HepG2 (cell line): ENCODE results near the gene SRRM2. TPM values are rescaled to one million over a fixed set of nuclear protein-coding genes. Genes with fewer than 3 reads are reported as not detected.

Experiments used
- ATF3 ChIP-seq: sonication (generic); formaldehyde crosslinking; IDR thresholded peaks from 2 replicates; pipeline ENCODE4 v1.4.0; 2020; ENCODE audit warnings: missing genetic modification reagents
- ATM ChIP-seq: fragments of 450-650 bp; IDR thresholded peaks from 2 replicates; pipeline ENCODE4 v1.7.1; 2017; ENCODE audit warnings: mild to moderate bottlenecking, borderline replicate concordance
- CENPT ChIP-seq: sonication (generic); formaldehyde crosslinking; IDR thresholded peaks from 2 replicates; pipeline ENCODE4 v1.8.0; 2022; ENCODE audit warnings: low read depth, mild to moderate bottlenecking, moderate library complexity, missing genetic modification reagents
- HOXA9 ChIP-seq: sonication (generic); formaldehyde crosslinking; IDR thresholded peaks from 2 replicates; pipeline ENCODE4 v1.8.1; 2022; ENCODE audit warnings: missing genetic modification reagents, mild to moderate bottlenecking, moderate library complexity, borderline replicate concordance
- MED8 ChIP-seq: sonication (generic); formaldehyde crosslinking; IDR thresholded peaks from 2 replicates; pipeline ENCODE4 v1.8.1; 2023; ENCODE audit warnings: mild to moderate bottlenecking, missing genetic modification reagents; ENCODE audit not compliant: insufficient replicate concordance
- MEF2D ChIP-seq: sonication (generic); formaldehyde crosslinking; IDR thresholded peaks from 2 replicates; pipeline ENCODE4 v1.5.1; 2020; ENCODE audit warnings: mild to moderate bottlenecking, missing genetic modification reagents
- MLX ChIP-seq: IDR thresholded peaks from 2 replicates; pipeline ENCODE4 v1.6.1; 2016
- NFIB ChIP-seq: sonication (generic); formaldehyde crosslinking; IDR thresholded peaks from 2 replicates; pipeline ENCODE4 v1.9.0; 2021; ENCODE audit warnings: missing genetic modification reagents, mild to moderate bottlenecking, borderline replicate concordance
- NFYB ChIP-seq: sonication (generic); formaldehyde crosslinking; IDR thresholded peaks from 2 replicates; pipeline ENCODE4 v1.4.0; 2020; ENCODE audit warnings: missing genetic modification reagents
- NRL ChIP-seq: sonication (generic); formaldehyde crosslinking; IDR thresholded peaks from 2 replicates; pipeline ENCODE4 v1.5.0; 2020; ENCODE audit warnings: missing genetic modification reagents, mild to moderate bottlenecking, moderate library complexity, borderline replicate concordance
- REL ChIP-seq: sonication (generic); formaldehyde crosslinking; conservative IDR thresholded peaks from 2 replicates; pipeline ENCODE4 v1.8.0; 2022; ENCODE audit warnings: mild to moderate bottlenecking, missing genetic modification reagents, moderate library complexity
- SETDB1 ChIP-seq: sonication (generic); formaldehyde crosslinking; IDR thresholded peaks from 2 replicates; pipeline ENCODE4 v1.5.1; 2020; ENCODE audit warnings: missing genetic modification reagents, mild to moderate bottlenecking, borderline replicate concordance
- SOX5 ChIP-seq: IDR thresholded peaks from 2 replicates; pipeline ENCODE4 v1.6.1; 2016; ENCODE audit warnings: borderline replicate concordance
- SRSF4 ChIP-seq: fragments of 200-400 bp; formaldehyde crosslinking; IDR thresholded peaks from one replicate; pipeline ENCODE4 v1.6.1; 2018; ENCODE audit warnings: mild to moderate bottlenecking, low read depth, low read length, moderate library complexity; ENCODE audit not compliant: poor library complexity, severe bottlenecking
- YEATS4 ChIP-seq: sonication (generic); formaldehyde crosslinking; IDR thresholded peaks from 2 replicates; pipeline ENCODE4 v1.4.0; 2020; ENCODE audit warnings: missing genetic modification reagents, borderline replicate concordance
- ZNF460 ChIP-seq: sonication (generic); formaldehyde crosslinking; IDR thresholded peaks from 2 replicates; pipeline ENCODE4 v1.5.1; 2020; ENCODE audit warnings: missing genetic modification reagents, mild to moderate bottlenecking, borderline replicate concordance
- ZNF496 ChIP-seq: sonication (generic); formaldehyde crosslinking; IDR thresholded peaks from 2 replicates; pipeline ENCODE4 v1.8.1; 2023; ENCODE audit warnings: mild to moderate bottlenecking, moderate library complexity, missing genetic modification reagents; ENCODE audit not compliant: insufficient replicate concordance
- ZNF781 ChIP-seq: sonication (generic); formaldehyde crosslinking; IDR thresholded peaks from 2 replicates; pipeline ENCODE4 v1.5.1; 2020; ENCODE audit warnings: borderline replicate concordance, mild to moderate bottlenecking, missing genetic modification reagents; ENCODE audit errors: not compliant biosample characterization
- ZNF788 ChIP-seq: sonication (generic); formaldehyde crosslinking; IDR thresholded peaks from 2 replicates; pipeline ENCODE4 v1.5.0; 2020; ENCODE audit warnings: mild to moderate bottlenecking, missing genetic modification reagents, borderline replicate concordance
- polyA plus RNA-seq, 8 experiments: library from polyadenylated mRNA; depleted of rRNA in 3 of 8; stranded (reverse) in 7 of 8; unstranded in 1 of 8; fragments of >200 nt; fragmentation: Illumina TruSeq in 4 of 8; extraction: Trizol in 4 of 8; gene quantifications; 2 replicates each; pipeline versions ENCODE4 v1.2.1 to v1.2.3, GENCODE V29; 2011 to 2016; ENCODE audit warnings: low read depth in 4 of 8, missing spikeins in 1 of 8, mixed read lengths in 1 of 8; ENCODE audit not compliant: insufficient read depth in 1 of 8
- total RNA-seq, 5 experiments: library from RNA; depleted of rRNA; stranded (reverse); fragments of >200 nt; fragmentation: Illumina TruSeq; extraction: Trizol; gene quantifications; 2 replicates each; pipeline ENCODE4 v1.2.3, GENCODE V29; 2016; ENCODE audit warnings: low read depth in 1 of 5
- TF ChIP-seq, protein P1 (sequence below): sonication (generic); formaldehyde crosslinking; IDR thresholded peaks from 2 replicates; pipeline ENCODE4 v1.5.1; 2020; ENCODE audit warnings: missing genetic modification reagents, mild to moderate bottlenecking, borderline replicate concordance
- TF ChIP-seq, protein P2 (sequence below): IDR thresholded peaks from 2 replicates; pipeline ENCODE4 v1.6.1; 2012; ENCODE audit warnings: low read depth, low read length, improper control_type of control experiment
- TF ChIP-seq, protein P3 (sequence below): sonication (generic); formaldehyde crosslinking; IDR thresholded peaks from 2 replicates; pipeline ENCODE4 v1.4.0; 2020; ENCODE audit warnings: missing genetic modification reagents

Gene SRRM2
- total and polyA plus RNA-seq, 2 of the 13 experiments (the other 11 are each of a cell fraction or from before 2014, with no cell fraction given), result 50.4 to 112 TPM

- TF ChIP-seq, protein P1, sequence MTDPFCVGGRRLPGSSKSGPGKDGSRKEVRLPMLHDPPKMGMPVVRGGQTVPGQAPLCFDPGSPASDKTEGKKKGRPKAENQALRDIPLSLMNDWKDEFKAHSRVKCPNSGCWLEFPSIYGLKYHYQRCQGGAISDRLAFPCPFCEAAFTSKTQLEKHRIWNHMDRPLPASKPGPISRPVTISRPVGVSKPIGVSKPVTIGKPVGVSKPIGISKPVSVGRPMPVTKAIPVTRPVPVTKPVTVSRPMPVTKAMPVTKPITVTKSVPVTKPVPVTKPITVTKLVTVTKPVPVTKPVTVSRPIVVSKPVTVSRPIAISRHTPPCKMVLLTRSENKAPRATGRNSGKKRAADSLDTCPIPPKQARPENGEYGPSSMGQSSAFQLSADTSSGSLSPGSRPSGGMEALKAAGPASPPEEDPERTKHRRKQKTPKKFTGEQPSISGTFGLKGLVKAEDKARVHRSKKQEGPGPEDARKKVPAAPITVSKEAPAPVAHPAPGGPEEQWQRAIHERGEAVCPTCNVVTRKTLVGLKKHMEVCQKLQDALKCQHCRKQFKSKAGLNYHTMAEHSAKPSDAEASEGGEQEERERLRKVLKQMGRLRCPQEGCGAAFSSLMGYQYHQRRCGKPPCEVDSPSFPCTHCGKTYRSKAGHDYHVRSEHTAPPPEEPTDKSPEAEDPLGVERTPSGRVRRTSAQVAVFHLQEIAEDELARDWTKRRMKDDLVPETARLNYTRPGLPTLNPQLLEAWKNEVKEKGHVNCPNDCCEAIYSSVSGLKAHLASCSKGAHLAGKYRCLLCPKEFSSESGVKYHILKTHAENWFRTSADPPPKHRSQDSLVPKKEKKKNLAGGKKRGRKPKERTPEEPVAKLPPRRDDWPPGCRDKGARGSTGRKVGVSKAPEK (CRISPR knock-in tag), result no peak
- TF ChIP-seq ZNF781, result no peak
- no peak for TF ChIP-seq HOXA9 (CRISPR knock-in tag)
- TF ChIP-seq SETDB1 (CRISPR knock-in tag), result no peak
- no peak for TF ChIP-seq MEF2D
- TF ChIP-seq YEATS4 (CRISPR knock-in tag), result 0 out of 2 replicates have a peak, but pooled peaks have one; percentile 54
- TF ChIP-seq, protein P2, sequence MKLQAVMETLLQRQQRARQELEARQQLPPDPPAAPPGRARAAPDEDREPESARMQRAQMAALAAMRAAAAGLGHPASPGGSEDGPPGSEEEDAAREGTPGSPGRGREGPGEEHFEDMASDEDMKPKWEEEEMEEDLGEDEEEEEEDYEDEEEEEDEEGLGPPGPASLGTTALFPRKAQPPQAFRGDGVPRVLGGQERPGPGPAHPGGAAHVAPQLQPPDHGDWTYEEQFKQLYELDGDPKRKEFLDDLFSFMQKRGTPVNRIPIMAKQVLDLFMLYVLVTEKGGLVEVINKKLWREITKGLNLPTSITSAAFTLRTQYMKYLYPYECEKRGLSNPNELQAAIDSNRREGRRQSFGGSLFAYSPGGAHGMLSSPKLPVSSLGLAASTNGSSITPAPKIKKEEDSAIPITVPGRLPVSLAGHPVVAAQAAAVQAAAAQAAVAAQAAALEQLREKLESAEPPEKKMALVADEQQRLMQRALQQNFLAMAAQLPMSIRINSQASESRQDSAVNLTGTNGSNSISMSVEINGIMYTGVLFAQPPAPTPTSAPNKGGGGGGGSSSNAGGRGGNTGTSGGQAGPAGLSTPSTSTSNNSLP, result no peak
- TF ChIP-seq ZNF788 (CRISPR knock-in tag), result 0 out of 2 replicates have a peak, but pooled peaks have one; percentile 31
- TF ChIP-seq NRL (CRISPR knock-in tag), result no peak
- no peak for TF ChIP-seq SRSF4
- no peak for TF ChIP-seq ZNF496 (CRISPR knock-in tag)
- no peak for TF ChIP-seq SOX5 (CRISPR knock-in tag)
- no peak for TF ChIP-seq ATF3
- no peak for TF ChIP-seq REL (CRISPR knock-in tag)
- TF ChIP-seq ZNF460 (CRISPR knock-in tag), result no peak
- TF ChIP-seq, protein P3, sequence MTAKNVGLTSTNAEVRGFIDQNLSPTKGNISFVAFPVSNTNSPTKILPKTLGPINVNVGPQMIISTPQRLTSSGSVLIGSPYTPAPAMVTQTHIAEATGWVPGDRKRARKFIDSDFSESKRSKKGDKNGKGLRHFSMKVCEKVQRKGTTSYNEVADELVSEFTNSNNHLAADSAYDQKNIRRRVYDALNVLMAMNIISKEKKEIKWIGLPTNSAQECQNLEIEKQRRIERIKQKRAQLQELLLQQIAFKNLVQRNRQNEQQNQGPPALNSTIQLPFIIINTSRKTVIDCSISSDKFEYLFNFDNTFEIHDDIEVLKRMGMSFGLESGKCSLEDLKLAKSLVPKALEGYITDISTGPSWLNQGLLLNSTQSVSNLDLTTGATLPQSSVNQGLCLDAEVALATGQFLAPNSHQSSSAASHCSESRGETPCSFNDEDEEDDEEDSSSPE, result no peak
- no peak for TF ChIP-seq NFYB
- no peak for TF ChIP-seq ATM
- TF ChIP-seq NFIB (CRISPR knock-in tag), result no peak
- no peak for TF ChIP-seq CENPT
- no peak for TF ChIP-seq MLX (CRISPR knock-in tag)
- no peak for TF ChIP-seq MED8
Observed at GRCh38 chr16:2739625-2740430, 12.6 kb upstream of the SRRM2 start (continued).
